Measurements from ENCODE around the gene RNF217. TPM values are rescaled to one million over a fixed set of nuclear protein-coding genes. Genes with fewer than 3 reads are reported as not detected.

Gene RNF217
- total and polyA plus RNA-seq, 10 donors, result 0.89 to 17.1 (median 10.0) TPM

DNA sequence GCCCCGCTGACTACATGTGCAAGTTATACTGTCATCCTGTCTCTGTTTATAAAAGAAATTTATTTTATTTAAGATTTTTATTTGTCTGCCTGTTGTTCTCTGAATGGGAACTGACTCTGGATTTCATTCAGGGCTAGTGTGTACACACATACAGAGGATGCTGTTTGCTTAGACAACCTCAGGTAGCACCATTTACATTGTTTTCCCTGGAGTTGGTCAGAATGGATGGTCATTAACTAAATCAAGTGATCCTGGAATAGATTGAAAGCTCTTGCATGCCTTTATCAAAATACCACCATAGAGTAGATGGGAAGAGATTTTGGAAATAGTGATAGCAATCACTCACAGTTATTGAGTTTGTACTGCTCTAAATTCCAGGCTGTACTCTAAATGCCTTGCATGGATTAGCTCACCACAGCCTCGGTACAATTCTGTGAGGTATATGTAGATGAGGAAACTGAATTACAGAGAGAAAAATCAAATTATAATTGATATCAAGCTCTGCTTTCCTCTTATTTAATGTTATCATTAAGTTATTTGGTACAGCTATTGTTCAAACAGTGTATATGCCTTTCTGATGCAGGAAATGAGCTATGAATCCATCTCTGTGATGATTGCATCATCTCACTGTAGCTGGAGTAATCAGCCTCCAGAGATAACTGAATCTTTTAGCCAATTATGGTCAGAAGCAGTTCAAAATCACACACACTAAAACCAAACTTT lies 51.9 kb downstream of the RNF217 start:
- Histone ChIP-seq H3K4me3 (no peak overlapping the region), H3K4me1 (peaks cover 0 to 18% (median 4%) of the 10 kb centered on the region in 6 donors), H3K27ac (no peak overlapping the region), H3K27me3 (replicated peaks in 1 of 7) (no peaks in the 10 kb centered on the region), H3K9me3 (no peaks in the 10 kb centered on the region), H3K36me3 (no peaks in the 10 kb centered on the region)
- intact Hi-C loops (cut with DNase I; ENCODE audit: low total_unique reads), result no loop called here
- no peak for TF ChIP-seq POLR2A (IDR thresholded peaks at IDR 0.05)
- TF ChIP-seq CTCF (IDR thresholded peaks at IDR 0.05 in 8 of 11, conservative IDR thresholded peaks at IDR 0.05 in 3 of 11), result no peak
- TF ChIP-seq POLR2AphosphoS5 (IDR thresholded peaks at IDR 0.05), result no peak
- no peak for DNase-seq
- WGBS, 5 donors, result 70 to 88% (median 83%) methylated on average over 2 of the region's 2 CpGs

DNA sequence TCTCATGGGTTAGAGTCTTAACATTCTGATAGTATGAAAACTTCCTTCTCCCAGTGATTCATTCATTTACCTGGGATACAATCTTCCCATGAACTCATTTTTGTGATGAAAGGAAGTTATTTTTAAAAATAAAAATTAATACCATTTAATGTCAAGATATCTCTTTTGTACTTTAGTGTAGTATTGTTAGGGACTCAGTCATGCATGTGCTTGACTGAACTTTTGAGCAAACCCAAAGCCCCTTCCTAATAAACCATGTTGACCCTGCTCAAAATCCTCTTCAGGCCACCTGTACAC lies 52.4 kb downstream of the RNF217 start:
- no peaks in the 10 kb centered on the region for H3K27me3 ChIP-seq (replicated peaks in 1 of 7)
- H3K36me3 ChIP-seq, result no peaks in the 10 kb centered on the region
- H3K27ac ChIP-seq, result no peak overlapping the region
- H3K4me1 ChIP-seq, result peaks cover 0 to 12% (median 2%) of the 10 kb centered on the region in 6 donors
- intact Hi-C loops (cut with DNase I; ENCODE audit: low total_unique reads), result no loop called here
- TF ChIP-seq POLR2AphosphoS5 (IDR thresholded peaks at IDR 0.05) (no peak), CTCF (IDR thresholded peaks at IDR 0.05 in 8 of 11, conservative IDR thresholded peaks at IDR 0.05 in 3 of 11) (no peak), POLR2A (IDR thresholded peaks at IDR 0.05) (no peak)
- H3K9me3 ChIP-seq, result no peaks in the 10 kb centered on the region
- DNase-seq, result no peak
- H3K4me3 ChIP-seq, result no peak overlapping the region

GRCh38 chr6:125015152-125015551 lies 52.9 kb downstream of the RNF217 start:
- H3K4me3 ChIP-seq, result no peak overlapping the region
- no peaks in the 10 kb centered on the region for H3K36me3 ChIP-seq
- DNase-seq, result no peak
- TF ChIP-seq POLR2AphosphoS5 (IDR thresholded peaks at IDR 0.05), result no peak
- no peak for TF ChIP-seq POLR2A (IDR thresholded peaks at IDR 0.05)
- TF ChIP-seq CTCF (IDR thresholded peaks at IDR 0.05 in 8 of 11, conservative IDR thresholded peaks at IDR 0.05 in 3 of 11), result no peak
- H3K27me3 ChIP-seq (replicated peaks in 1 of 7), result no peaks in the 10 kb centered on the region
- intact Hi-C loops (cut with DNase I; ENCODE audit: low total_unique reads), result no loop called here
- no peaks in the 10 kb centered on the region for H3K9me3 ChIP-seq
- H3K4me1 ChIP-seq, result peaks cover 0 to 7% (median 0%) of the 10 kb centered on the region in 6 donors
- H3K27ac ChIP-seq, result no peak overlapping the region
- WGBS, 5 donors, result 89 to 97% (median 94%) methylated on average over 4 of the region's 4 CpGs

DNA sequence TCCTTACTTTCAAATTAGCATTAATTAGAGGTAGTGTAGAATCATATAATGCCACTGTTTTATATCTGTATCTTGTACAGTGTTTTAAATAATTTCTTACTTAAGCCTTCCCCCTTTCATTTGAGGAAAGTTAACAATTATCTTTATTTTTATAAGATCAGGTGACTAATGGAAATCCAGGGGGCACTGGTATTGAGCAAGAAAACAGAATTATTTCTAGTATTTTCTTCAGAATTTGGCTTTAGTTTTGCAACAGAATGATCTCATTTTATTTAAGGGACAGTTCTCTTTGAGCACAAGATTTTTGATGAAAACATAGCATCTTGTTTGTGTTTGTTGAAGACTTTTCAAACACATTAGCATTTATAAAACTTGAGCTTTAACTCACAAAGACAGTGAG lies 55.9 kb downstream of the RNF217 start:
- no peak for DNase-seq
- Histone ChIP-seq H3K9me3 (no peaks in the 10 kb centered on the region), H3K4me3 (no peak overlapping the region), H3K27me3 (replicated peaks in 1 of 7) (no peaks in the 10 kb centered on the region), H3K36me3 (no peaks in the 10 kb centered on the region), H3K27ac (no peak overlapping the region), H3K4me1 (peaks cover 0 to 17% (median 0%) of the 10 kb centered on the region in 6 donors)
- intact Hi-C loops (cut with DNase I; ENCODE audit: low total_unique reads), result no loop called here
- TF ChIP-seq POLR2A (IDR thresholded peaks at IDR 0.05) (no peak), CTCF (IDR thresholded peaks at IDR 0.05 in 8 of 11, conservative IDR thresholded peaks at IDR 0.05 in 3 of 11) (no peak), POLR2AphosphoS5 (IDR thresholded peaks at IDR 0.05) (no peak)
